H1 (cell line): ENCODE data around the gene CAPN2. TPM values are rescaled to one million over a fixed set of nuclear protein-coding genes. Genes with fewer than 3 reads are reported as not detected.

Source experiments
- CTCF ChIA-PET: fragments of 300-600 bp; sonication (Branson Sonifier 250); formaldehyde crosslinking; loops from one replicate; lab custom pipeline; 2021; ENCODE audit not compliant: partially characterized antibody; lab: Charles Lee
- POLR2A ChIA-PET: fragments of 300-600 bp; sonication (Branson Sonifier 250); formaldehyde crosslinking; loops from one replicate; lab custom pipeline; 2021; ENCODE audit warnings: inconsistent platforms; ENCODE audit not compliant: partially characterized antibody; lab: Charles Lee
- DNase-seq, 2 experiments: peaks; one replicate each; pipeline versions ENCODE4 v3.0.0 to v3.0.0-alpha.2; 2010 to 2022; ENCODE audit warnings: low spot score in 2 of 2, low read depth in 1 of 2, mixed read lengths in 1 of 2
- FAIRE-seq: peaks from 2 replicates; lab custom pipeline; 2011; peaks lifted over from hg19 to GRCh38; lab: Jason Lieb, UNC
- H2AFZ ChIP-seq: 2 replicates; pipeline ENCODE4 v1.8.1; 2012; ENCODE audit warnings: low read length, inconsistent platforms
- H2AK5ac ChIP-seq: 2 replicates; pipeline ENCODE4 v1.6.1; 2013; ENCODE audit warnings: low read depth, low read length
- H2BK120ac ChIP-seq: replicated peaks from 2 replicates; pipeline ENCODE3; 2013; ENCODE audit warnings: low read depth, low read length, inconsistent platforms
- H2BK12ac ChIP-seq: 2 replicates; pipeline ENCODE4 v1.6.1; 2013; ENCODE audit warnings: low read depth, low read length
- H2BK15ac ChIP-seq: 2 replicates; pipeline ENCODE4 v1.6.1; 2013; ENCODE audit warnings: low read length
- H2BK20ac ChIP-seq: 2 replicates; pipeline ENCODE4 v1.6.1; 2013; ENCODE audit warnings: low read length
- H2BK5ac ChIP-seq: 2 replicates; pipeline ENCODE4 v1.6.1; 2013; ENCODE audit warnings: low read depth, low read length
- H3K14ac ChIP-seq: 2 replicates; pipeline ENCODE4 v1.6.1; 2013; ENCODE audit warnings: inconsistent platforms; ENCODE audit not compliant: insufficient read length
- H3K18ac ChIP-seq: 2 replicates; pipeline ENCODE4 v1.6.1; 2013; ENCODE audit warnings: low read length; ENCODE audit errors: extremely low read depth
- H3K23ac ChIP-seq: 2 replicates; pipeline ENCODE4 v1.6.1; 2013; ENCODE audit warnings: inconsistent platforms; ENCODE audit not compliant: insufficient read length
- H3K23me2 ChIP-seq: 2 replicates; pipeline ENCODE4 v1.6.1; 2013; ENCODE audit warnings: low read depth, low read length
- H3K27ac ChIP-seq: 2 replicates; pipeline ENCODE4 v1.6.1; 2011; ENCODE audit warnings: low read depth, low read length, inconsistent platforms
- H3K27me3 ChIP-seq, 4 experiments: replicated peaks in 1 of 4; 1 replicate in 1 of 4; 2 replicates in 3 of 4; pipeline versions ENCODE4 v1.6.1 to v1.8.1; 2011 to 2013; ENCODE audit warnings: low read length in 3 of 4, mild to moderate bottlenecking in 3 of 4, inconsistent platforms in 2 of 4, mixed read lengths in 2 of 4, moderate library complexity in 1 of 4; ENCODE audit not compliant: control insufficient read depth in 3 of 4, insufficient read depth in 3 of 4; ENCODE audit errors: extremely low read depth in 1 of 4
- H3K36me3 ChIP-seq, 4 experiments: 2 replicates each; pipeline versions ENCODE4 v1.6.1 to v1.8.1; 2011 to 2013; ENCODE audit warnings: mild to moderate bottlenecking in 4 of 4, low read length in 3 of 4, moderate library complexity in 2 of 4, control low read depth in 1 of 4, inconsistent platforms in 1 of 4; ENCODE audit not compliant: insufficient read depth in 4 of 4, control insufficient read depth in 2 of 4
- H3K4ac ChIP-seq: replicated peaks from 2 replicates; pipeline ENCODE3; 2013; ENCODE audit warnings: low read length, low read depth, mixed read lengths, inconsistent platforms; ENCODE audit not compliant: insufficient read length
- H3K4me1 ChIP-seq, 4 experiments: replicated peaks in 1 of 4; 1 replicate in 1 of 4; 2 replicates in 3 of 4; pipeline versions ENCODE4 v1.6.1 to v1.8.1; 2011 to 2013; ENCODE audit warnings: low read length in 3 of 4, inconsistent platforms in 2 of 4, mixed read lengths in 1 of 4; ENCODE audit not compliant: insufficient read depth in 4 of 4, control insufficient read depth in 3 of 4
- H3K4me2 ChIP-seq, 2 experiments: 2 replicates each; pipeline versions ENCODE4 v1.6.1 to v1.8.1; 2011 to 2013; ENCODE audit warnings: low read depth in 2 of 2, low read length in 2 of 2, control low read depth in 1 of 2, inconsistent platforms in 1 of 2, mild to moderate bottlenecking in 1 of 2; ENCODE audit not compliant: insufficient read depth in 1 of 2
- H3K4me3 ChIP-seq, 4 experiments: fragments of 200-600, 300-600 bp in 1 of 4; sonication (generic), shearing (Covaris generic), sonication (Bioruptor Twin) in 1 of 4; 2 replicates each; pipeline versions ENCODE4 v1.5.1 to v1.8.1; 2011 to 2016; ENCODE audit warnings: low read length in 4 of 4, low read depth in 3 of 4, control low read depth in 2 of 4, inconsistent platforms in 2 of 4, mild to moderate bottlenecking in 2 of 4, mixed read lengths in 1 of 4, moderate library complexity in 1 of 4; ENCODE audit not compliant: insufficient read depth in 2 of 4; ENCODE audit errors: extremely low read depth in 1 of 4
- H3K56ac ChIP-seq: replicated peaks from 2 replicates; pipeline ENCODE3; 2013; ENCODE audit warnings: low read depth, mild to moderate bottlenecking, mixed read lengths, low read length, inconsistent platforms; ENCODE audit not compliant: insufficient read length
- H3K79me1 ChIP-seq: 2 replicates; pipeline ENCODE4 v1.6.1; 2013; ENCODE audit warnings: low read depth, low read length, control low read depth
- H3K79me2 ChIP-seq, 2 experiments: 2 replicates each; pipeline versions ENCODE4 v1.6.1 to v1.8.1; 2012 to 2013; ENCODE audit warnings: low read length in 2 of 2, mild to moderate bottlenecking in 2 of 2, inconsistent platforms in 1 of 2; ENCODE audit not compliant: insufficient read depth in 2 of 2, control insufficient read depth in 1 of 2
- H3K9ac ChIP-seq, 4 experiments: replicated peaks in 1 of 4; 1 replicate in 1 of 4; 2 replicates in 3 of 4; pipeline versions ENCODE4 v1.6.1 to v1.8.1; 2011 to 2013; ENCODE audit warnings: low read depth in 3 of 4, low read length in 3 of 4, control low read depth in 2 of 4, mild to moderate bottlenecking in 2 of 4, moderate library complexity in 2 of 4, inconsistent platforms in 1 of 4; ENCODE audit errors: extremely low read depth in 1 of 4
- H3K9me3 ChIP-seq, 2 experiments: 2 replicates each; pipeline versions ENCODE4 v1.6.1 to v1.8.1; 2012 to 2013; ENCODE audit warnings: mild to moderate bottlenecking in 2 of 2, moderate library complexity in 2 of 2, control low read depth in 1 of 2, inconsistent platforms in 1 of 2, low read depth in 1 of 2, low read length in 1 of 2, mixed read lengths in 1 of 2; ENCODE audit not compliant: insufficient read depth in 2 of 2
- H4K20me1 ChIP-seq, 2 experiments: replicated peaks in 1 of 2; 2 replicates each; pipeline versions ENCODE3 to v1.8.1; 2011 to 2013; ENCODE audit warnings: inconsistent platforms in 2 of 2, low read length in 2 of 2, mild to moderate bottlenecking in 1 of 2; ENCODE audit not compliant: insufficient read depth in 2 of 2, control insufficient read depth in 1 of 2
- H4K5ac ChIP-seq: 2 replicates; pipeline ENCODE4 v1.6.1; 2013; ENCODE audit warnings: low read length, low read depth, mixed read lengths, inconsistent platforms; ENCODE audit not compliant: insufficient read length
- H4K8ac ChIP-seq: 2 replicates; pipeline ENCODE4 v1.8.0; 2013; ENCODE audit warnings: mild to moderate bottlenecking, moderate library complexity, low read length, inconsistent platforms; ENCODE audit not compliant: insufficient read depth; ENCODE audit errors: extremely low read depth
- H4K91ac ChIP-seq: replicated peaks from 2 replicates; pipeline ENCODE3; 2013; ENCODE audit warnings: low read length, mixed read lengths, inconsistent platforms; ENCODE audit not compliant: insufficient read length
- CBX5 ChIP-seq: fragments of 300-800, 300-1000 bp; sonication (generic); IDR thresholded peaks from 2 replicates; pipeline ENCODE4 v1.7.1; 2016; ENCODE audit warnings: antibody characterized with exemption, low read length, low read depth
- EGR1 ChIP-seq: IDR thresholded peaks from 2 replicates; pipeline ENCODE4 v1.6.1; 2011; ENCODE audit warnings: low read depth, low read length, borderline replicate concordance
- NANOG ChIP-seq: IDR thresholded peaks from 2 replicates; pipeline ENCODE4 v1.6.1; 2011; ENCODE audit warnings: low read length, low read depth, mild to moderate bottlenecking, inconsistent platforms; ENCODE audit not compliant: insufficient read depth, poor library complexity, severe bottlenecking
- NRF1 ChIP-seq: IDR thresholded peaks from 2 replicates; pipeline ENCODE4 v1.6.1; 2011; ENCODE audit warnings: mild to moderate bottlenecking, low read depth, low read length, improper control_type of control experiment
- POU5F1 ChIP-seq: IDR thresholded peaks from 2 replicates; pipeline ENCODE4 v1.6.1; 2011; ENCODE audit warnings: low read depth, mild to moderate bottlenecking, low read length, moderate library complexity
- RBBP5 ChIP-seq: IDR thresholded peaks from 2 replicates; pipeline ENCODE4 v1.7.1; 2012; ENCODE audit warnings: low read depth, mild to moderate bottlenecking, inconsistent platforms, low read length, moderate library complexity, borderline replicate concordance
- RNF2 ChIP-seq: fragments of 200-900, 300-1000 bp; sonication (generic); IDR thresholded peaks from 2 replicates; pipeline ENCODE4 v1.7.1; 2016; ENCODE audit warnings: borderline replicate concordance, low read depth, mild to moderate bottlenecking, antibody characterized with exemption, low read length; ENCODE audit not compliant: poor library complexity, severe bottlenecking; ENCODE audit errors: missing control alignments
- SIRT6 ChIP-seq: IDR thresholded peaks from one replicate; pipeline ENCODE4 v1.7.1; 2012; ENCODE audit warnings: low read length, inconsistent platforms
- TBP ChIP-seq: IDR thresholded peaks from 2 replicates; pipeline ENCODE4 v1.6.1; 2011; ENCODE audit warnings: low read depth, low read length, improper control_type of control experiment
- USF2 ChIP-seq: IDR thresholded peaks from 2 replicates; pipeline ENCODE4 v1.6.1; 2011; ENCODE audit warnings: low read length, improper control_type of control experiment
- YY1 ChIP-seq: IDR thresholded peaks from 2 replicates; pipeline ENCODE4 v1.6.1; 2011; ENCODE audit warnings: low read depth, mild to moderate bottlenecking, low read length
- WGBS, 2 experiments: shearing (Covaris generic) in 1 of 2; methylation state at CpG; one replicate each; pipeline versions ENCODE4 v1.1.6 to v1.1.7; 2013 to 2015; ENCODE audit warnings: low lambda C conversion rate in 2 of 2, mixed read lengths in 2 of 2, inconsistent platforms in 1 of 2, low coverage in 1 of 2, missing lambda C conversion rate in 1 of 2; ENCODE audit not compliant: insufficient replicate concordance in 2 of 2, insufficient coverage in 1 of 2, insufficient read length in 1 of 2; ENCODE audit errors: extremely low coverage in 1 of 2, missing lambda C conversion rate in 1 of 2; 5-methylcytosine and 5-hydroxymethylcytosine counted together
- polyA plus RNA-seq, 7 experiments: library from polyadenylated mRNA; depleted of rRNA in 3 of 7; stranded (reverse) in 5 of 7; unstranded in 2 of 7; fragments of >200 nt in 5 of 7; fragments of 200-250 nt in 2 of 7; gene quantifications; 1 replicate in 5 of 7; 2 replicates in 1 of 7; 4 replicates in 1 of 7; pipeline versions ENCODE4 v1.2.1 to v1.2.3, GENCODE V29; 2011 to 2013; ENCODE audit warnings: missing spikeins in 2 of 7, mixed read lengths in 2 of 7
- total RNA-seq: library from RNA; stranded (reverse); fragmentation: NEBNext Ultra II Directional; extraction: Animal tissue kit (Norgen Biotek cat#: 25700); gene quantifications from 2 replicates; pipeline ENCODE4 v1.2.1, GENCODE V29; 2021

CAPN2 gene
- total and polyA plus RNA-seq, 2 of the 8 experiments (the other 6 are each of a cell fraction or from before 2014, with no cell fraction given), result 9.2 to 10.3 TPM

GRCh38 chr1:223732993-223733798 lies 20.9 kb downstream of the CAPN2 start:
- H2BK15ac ChIP-seq, result no peak overlapping the region; the same call in 1 of the 2 replicates
- no peak overlapping the region for H3K9ac ChIP-seq
- no peak overlapping the region for H3K14ac ChIP-seq
- no peak overlapping the region for H4K8ac ChIP-seq
- no peak overlapping the region for H3K4ac ChIP-seq
- no peaks in the 10 kb centered on the region for H3K79me1 ChIP-seq
- no peaks in the 10 kb centered on the region for H3K23me2 ChIP-seq
- H2AK5ac ChIP-seq, result no peak overlapping the region
- no peak overlapping the region for H3K23ac ChIP-seq
- no peak overlapping the region for H3K27ac ChIP-seq
- H2BK5ac ChIP-seq, result no peak overlapping the region
- WGBS, 2 experiments, result 72% methylated on average over 6 of the region's 6 CpGs; no CpG with 5 or more reads in 1 of the 2 experiments
- H3K18ac ChIP-seq, result no peak overlapping the region; the same call in 1 of the 2 replicates
- no peaks in the 10 kb centered on the region for H3K9me3 ChIP-seq
- no peaks in the 10 kb centered on the region for H3K79me2 ChIP-seq
- CTCF ChIA-PET, result interaction anchor here (0.8 to 6.2 kb wide), 8 partner anchors 10 to 177 kb away, joined by 3 to 53 read pairs (median 3); no protein-coding TSS in a partner anchor
- POLR2A ChIA-PET, result interaction anchor here (0.7 kb wide), 1 partner anchor 18 kb away, joined by 3 read pairs; no protein-coding TSS in a partner anchor
- no peak overlapping the region for H2BK12ac ChIP-seq
- H2BK120ac ChIP-seq, result no peak overlapping the region
- H4K5ac ChIP-seq, result no peak overlapping the region
- H3K4me2 ChIP-seq, result peak overlapping the region; percentile 22 to 52; a peak in 3 of 4 replicates
- peaks cover 1 to 6% of the 10 kb centered on the region in 2 experiments for H4K20me1 ChIP-seq
- H3K4me3 ChIP-seq, result no peak overlapping the region
- peaks cover 5 to 31% (median 17%) of the 10 kb centered on the region in 4 experiments; a peak in 6 of 7 replicates for H3K4me1 ChIP-seq
- DNase-seq, result no peak
- no peak overlapping the region for H2BK20ac ChIP-seq
- no peak overlapping the region for H3K56ac ChIP-seq
- H2AFZ ChIP-seq, result no peak overlapping the region
- FAIRE-seq, result no peak
- H3K27me3 ChIP-seq, result peaks cover 7 to 33% (median 33%) of the 10 kb centered on the region in 4 experiments
- no peaks in the 10 kb centered on the region for H3K36me3 ChIP-seq
- no peak overlapping the region for H4K91ac ChIP-seq
- TF ChIP-seq RBBP5, result no peak
- TF ChIP-seq POU5F1, result no peak
- TF ChIP-seq CBX5, result no peak
- no peak for TF ChIP-seq USF2
- no peak for TF ChIP-seq NANOG
- TF ChIP-seq TBP, result no peak
- TF ChIP-seq RNF2, result no peak
- no peak for TF ChIP-seq NRF1
- no peak for TF ChIP-seq YY1
- no peak for TF ChIP-seq EGR1
- TF ChIP-seq SIRT6, result no peak
